ENCODE results near the gene LIPC. TPM values are rescaled to one million over a fixed set of nuclear protein-coding genes. Genes with fewer than 3 reads are reported as not detected.

Gene LIPC
- total RNA-seq, 4 donors from 2014 or later, result 0.28 to 0.51 TPM; not detected in 2

GRCh38 chr15:58387130-58387529 lies 44.7 kb upstream of the LIPC start:
- H3K4me3 ChIP-seq, result no peak overlapping the region
- H3K9me3 ChIP-seq, result no peaks in the 10 kb centered on the region
- H3K36me3 ChIP-seq, result no peaks in the 10 kb centered on the region
- no peaks in the 10 kb centered on the region for H3K27me3 ChIP-seq
- no peak for DNase-seq
- intact Hi-C loops (cut with DNase I; ENCODE audit: low total_unique reads), result no loop called here
- TF ChIP-seq POLR2A (IDR thresholded peaks at IDR 0.05), result no peak
- no peak for TF ChIP-seq CTCF (IDR thresholded peaks at IDR 0.05)
- no peaks in the 10 kb centered on the region for H3K4me1 ChIP-seq
- no peak overlapping the region for H3K27ac ChIP-seq

GRCh38 chr15:58388211-58388610 lies 43.6 kb upstream of the LIPC start:
- no peaks in the 10 kb centered on the region for H3K4me1 ChIP-seq
- H3K9me3 ChIP-seq, result no peaks in the 10 kb centered on the region
- H3K4me3 ChIP-seq, result no peak overlapping the region
- H3K36me3 ChIP-seq, result no peaks in the 10 kb centered on the region
- TF ChIP-seq POLR2A (IDR thresholded peaks at IDR 0.05) (no peak), CTCF (IDR thresholded peaks at IDR 0.05) (no peak)
- intact Hi-C loops (cut with DNase I; ENCODE audit: low total_unique reads), result no loop called here
- no peak for DNase-seq
- H3K27me3 ChIP-seq, result no peaks in the 10 kb centered on the region
- no peak overlapping the region for H3K27ac ChIP-seq

GRCh38 chr15:58390118-58390517 lies 41.7 kb upstream of the LIPC start:
- no peak overlapping the region for H3K27ac ChIP-seq
- intact Hi-C loops (cut with DNase I; ENCODE audit: low total_unique reads), result no loop called here
- TF ChIP-seq CTCF (IDR thresholded peaks at IDR 0.05) (no peak), POLR2A (IDR thresholded peaks at IDR 0.05) (no peak)

GRCh38 chr15:58390655-58391054 lies 41.1 kb upstream of the LIPC start:
- Histone ChIP-seq H3K27ac (no peak overlapping the region), H3K36me3 (no peaks in the 10 kb centered on the region), H3K4me1 (no peaks in the 10 kb centered on the region), H3K9me3 (no peaks in the 10 kb centered on the region), H3K4me3 (no peak overlapping the region), H3K27me3 (no peaks in the 10 kb centered on the region)
- DNase-seq, result no peak
- TF ChIP-seq POLR2A (IDR thresholded peaks at IDR 0.05) (no peak), CTCF (IDR thresholded peaks at IDR 0.05) (no peak)
- intact Hi-C loops (cut with DNase I; ENCODE audit: low total_unique reads), result no loop called here

More at GRCh38 chr15:58390118-58390517, 41.7 kb upstream of the LIPC start:
- Histone ChIP-seq H3K9me3 (no peaks in the 10 kb centered on the region), H3K4me3 (no peak overlapping the region), H3K27me3 (no peaks in the 10 kb centered on the region), H3K4me1 (no peaks in the 10 kb centered on the region), H3K36me3 (no peaks in the 10 kb centered on the region)
- DNase-seq, result no peak

DNA sequence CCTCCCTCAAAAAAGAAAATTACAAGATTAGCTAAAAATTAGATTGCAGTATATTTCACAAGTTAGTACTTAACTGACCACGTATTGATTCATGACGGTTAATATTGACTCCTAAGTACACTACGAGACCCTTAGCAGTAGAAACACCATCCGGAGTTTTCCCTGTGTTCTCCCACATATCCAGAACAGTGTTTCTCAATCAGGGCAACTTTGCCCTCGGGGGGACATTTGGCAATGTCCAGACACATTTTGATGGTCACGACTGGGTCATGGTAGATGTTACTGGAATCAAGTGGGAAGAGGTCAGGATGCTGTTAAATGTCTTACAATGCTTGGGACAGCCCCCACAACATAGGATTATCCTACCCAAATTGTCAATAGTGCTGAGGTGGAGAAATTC lies 40.7 kb upstream of the LIPC start:
- no peaks in the 10 kb centered on the region for H3K36me3 ChIP-seq
- DNase-seq, result no peak
- H3K4me3 ChIP-seq, result no peak overlapping the region
- no peak overlapping the region for H3K27ac ChIP-seq
- intact Hi-C loops (cut with DNase I; ENCODE audit: low total_unique reads), result no loop called here
- H3K4me1 ChIP-seq, result no peaks in the 10 kb centered on the region
- H3K27me3 ChIP-seq, result no peaks in the 10 kb centered on the region
- no peak for TF ChIP-seq POLR2A (IDR thresholded peaks at IDR 0.05)
- TF ChIP-seq CTCF (IDR thresholded peaks at IDR 0.05), result no peak
- no peaks in the 10 kb centered on the region for H3K9me3 ChIP-seq
